GM12874 (cell line): Measurements from ENCODE around the gene HPCA.

ENCODE experiments used
- TF ChIP-seq, protein P1 (sequence below): IDR thresholded peaks from 2 replicates; pipeline ENCODE4 v1.5.1; 2011; ENCODE audit warnings: low read depth, mild to moderate bottlenecking, control low read depth, low read length, moderate library complexity; ENCODE audit not compliant: insufficient read depth

Gene HPCA

DNA sequence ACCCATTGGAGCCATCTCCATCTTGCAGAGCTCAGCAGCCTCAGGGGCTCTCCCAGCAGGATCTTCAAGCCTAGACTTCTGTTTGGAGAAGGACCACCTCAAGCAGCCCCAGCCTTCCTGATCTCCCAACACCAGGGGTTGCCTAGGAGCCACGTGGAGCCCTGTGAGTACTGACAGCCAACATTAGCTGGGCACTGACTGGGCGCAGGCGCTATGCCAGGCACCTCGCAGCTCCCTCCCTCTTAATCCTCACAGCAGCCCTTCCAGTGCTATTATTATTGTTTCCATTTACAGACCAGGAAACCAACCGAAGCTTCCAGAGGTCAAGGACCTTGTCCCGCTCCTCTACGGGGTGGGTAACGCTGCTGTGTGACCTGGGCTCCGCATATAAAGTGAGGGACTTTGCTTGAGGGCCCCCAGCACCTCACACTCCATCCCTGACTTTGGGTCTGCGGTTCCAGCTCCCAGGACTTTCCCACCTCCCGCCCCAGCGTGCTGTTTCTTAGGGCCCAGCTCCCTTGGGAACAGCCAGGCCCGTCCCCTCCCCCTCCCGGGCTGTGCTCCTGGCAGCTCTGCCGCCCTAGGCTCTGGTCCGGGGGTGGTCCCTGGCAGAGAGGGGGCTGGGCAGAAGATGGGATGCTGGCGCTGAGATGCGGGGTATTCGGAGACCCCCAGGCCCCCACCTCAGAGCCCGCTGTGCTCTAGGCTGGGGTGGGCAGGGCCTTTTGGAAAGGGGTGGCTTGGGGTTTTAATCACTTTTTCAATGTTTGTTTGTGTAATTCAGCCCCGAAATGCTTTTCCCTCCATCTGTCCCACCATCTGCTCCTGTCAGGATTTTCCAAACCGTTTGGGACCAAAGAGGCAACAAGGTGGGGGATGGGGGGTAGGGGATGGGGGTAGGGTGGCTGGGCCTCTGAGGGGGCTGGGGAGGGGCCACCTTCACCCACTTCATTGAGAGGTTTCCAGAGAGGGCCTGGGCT is 4.1 kb upstream of the HPCA start:
- TF ChIP-seq, protein P1, sequence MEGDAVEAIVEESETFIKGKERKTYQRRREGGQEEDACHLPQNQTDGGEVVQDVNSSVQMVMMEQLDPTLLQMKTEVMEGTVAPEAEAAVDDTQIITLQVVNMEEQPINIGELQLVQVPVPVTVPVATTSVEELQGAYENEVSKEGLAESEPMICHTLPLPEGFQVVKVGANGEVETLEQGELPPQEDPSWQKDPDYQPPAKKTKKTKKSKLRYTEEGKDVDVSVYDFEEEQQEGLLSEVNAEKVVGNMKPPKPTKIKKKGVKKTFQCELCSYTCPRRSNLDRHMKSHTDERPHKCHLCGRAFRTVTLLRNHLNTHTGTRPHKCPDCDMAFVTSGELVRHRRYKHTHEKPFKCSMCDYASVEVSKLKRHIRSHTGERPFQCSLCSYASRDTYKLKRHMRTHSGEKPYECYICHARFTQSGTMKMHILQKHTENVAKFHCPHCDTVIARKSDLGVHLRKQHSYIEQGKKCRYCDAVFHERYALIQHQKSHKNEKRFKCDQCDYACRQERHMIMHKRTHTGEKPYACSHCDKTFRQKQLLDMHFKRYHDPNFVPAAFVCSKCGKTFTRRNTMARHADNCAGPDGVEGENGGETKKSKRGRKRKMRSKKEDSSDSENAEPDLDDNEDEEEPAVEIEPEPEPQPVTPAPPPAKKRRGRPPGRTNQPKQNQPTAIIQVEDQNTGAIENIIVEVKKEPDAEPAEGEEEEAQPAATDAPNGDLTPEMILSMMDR = no peak

- TF ChIP-seq, protein P1 = no peak
Measured at GRCh38 chr1:32883338-32884031, 2.8 kb upstream of the HPCA start.

DNA sequence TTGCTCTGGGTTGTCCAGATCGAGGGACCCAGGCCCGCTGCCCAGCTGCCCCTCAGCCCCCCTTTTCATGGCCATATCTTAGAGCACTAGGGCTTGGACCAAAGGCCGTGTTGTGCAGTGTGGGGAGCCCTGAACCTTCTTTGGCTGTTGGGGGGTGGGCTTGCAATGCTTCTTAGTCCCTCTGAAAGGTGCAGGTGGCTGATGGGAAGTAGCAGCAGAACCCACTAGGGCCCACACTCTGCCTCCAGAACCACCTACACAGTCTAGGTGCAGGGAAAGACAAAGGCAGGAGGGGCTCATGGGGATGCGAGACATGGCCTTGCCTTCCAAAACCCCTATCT is 2.3 kb upstream of the HPCA start:
- TF ChIP-seq, protein P1 = no peak

DNA sequence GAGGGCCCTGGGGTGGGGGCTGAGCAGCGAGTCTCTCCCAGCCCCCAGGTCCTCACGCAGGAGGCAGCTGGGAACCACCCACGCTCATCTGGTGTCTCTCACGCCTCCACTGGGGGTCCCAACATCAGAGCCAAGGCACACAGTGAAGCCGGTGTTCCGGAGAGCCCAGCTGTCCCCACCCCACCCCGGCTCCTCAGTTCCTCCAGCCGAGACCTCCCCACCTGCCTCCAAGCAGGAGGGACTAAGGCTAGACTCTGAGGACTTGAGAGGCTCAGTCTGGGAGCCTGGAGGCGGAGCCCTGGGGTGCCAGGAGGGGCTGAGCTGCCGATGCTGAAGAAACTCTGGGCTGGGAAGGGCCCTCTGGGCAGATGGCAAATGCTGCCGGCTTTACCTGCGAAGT is 1.6 kb upstream of the HPCA start:
- TF ChIP-seq, protein P1 = no peak

DNA sequence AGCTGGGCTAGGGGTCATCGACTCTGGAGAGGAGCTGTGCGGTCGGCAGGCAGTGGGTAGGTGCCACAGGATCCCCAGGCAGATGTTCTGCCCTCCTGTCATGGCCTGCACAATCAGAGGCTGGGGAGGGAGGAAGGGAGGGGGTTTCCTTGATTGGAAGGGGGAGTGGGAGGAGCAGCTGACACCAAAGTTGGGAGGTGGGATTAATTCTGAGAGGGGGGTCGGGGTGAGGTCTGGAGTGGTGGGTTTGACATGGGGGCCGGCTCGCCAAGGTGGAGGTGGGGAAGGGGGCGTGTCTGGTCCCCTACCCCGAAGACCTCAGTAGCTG is 651 bp upstream of the HPCA start:
- TF ChIP-seq, protein P1 = no peak

- TF ChIP-seq, protein P1 = no peak
Measured at GRCh38 chr1:32886828-32887414, 630 bp downstream of the HPCA start.

DNA sequence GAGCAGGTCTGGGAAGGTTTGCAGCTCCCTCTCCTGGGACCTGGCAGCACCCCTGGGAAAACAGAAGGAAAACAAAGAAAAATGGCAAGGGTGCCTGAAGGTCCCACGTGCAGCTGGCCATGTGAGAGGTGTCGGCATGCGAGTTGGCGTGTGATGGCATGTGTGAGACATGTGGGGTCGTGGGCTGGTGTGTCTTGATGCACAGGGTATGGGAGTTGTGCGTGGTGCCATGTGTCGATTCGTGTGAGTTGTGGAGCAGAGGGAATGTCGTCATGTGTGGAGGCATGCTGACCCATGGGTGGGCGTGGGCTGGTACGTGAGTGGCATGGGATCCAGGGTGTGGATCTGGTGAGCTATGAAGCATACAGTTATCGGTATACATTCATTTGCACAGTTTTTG is 1.3 kb downstream of the HPCA start:
- TF ChIP-seq, protein P1 = no peak
